HepG2 (cell line): ENCODE measurements around the gene PRSS16. TPM values are rescaled to one million over a fixed set of nuclear protein-coding genes. Genes with fewer than 3 reads are reported as not detected.
A peak's percentile ranks its signal among the peaks of the same experiment; 100 is the strongest.

Experiments
- ATAC-seq: fragments of 200-7000 bp; cut with Tn5 transposase; 3 replicates; pipeline ENCODE4 v1.9.1; 2020; ENCODE audit warnings: mild to moderate bottlenecking, moderate library complexity
- BruUV-seq: library from RNA; stranded (reverse); fragments of 400-500 nt; replicated peaks from 2 replicates; lab custom pipeline; 2021; lab: Mats Ljungman, UMichigan
- CTCF ChIA-PET: fragments of 300-600 bp; formaldehyde crosslinking; extraction: SDS; loops from one replicate; lab custom pipeline; 2021; ENCODE audit warnings: low total read pairs, inconsistent platforms, low intra/inter-chr PET ratio; lab: Yijun Ruan, JAX
- POLR2A ChIA-PET: fragments of 350-600 bp; sonication (Branson Sonifier 250); formaldehyde crosslinking; loops from one replicate; lab custom pipeline; 2020; ENCODE audit warnings: antibody characterized with exemption, inconsistent platforms; lab: Yijun Ruan, JAX
- DNase-seq: peaks from one replicate; pipeline ENCODE4 v3.0.0-alpha.2; 2015; ENCODE audit warnings: low spot score
- FAIRE-seq: peaks from 3 replicates; lab custom pipeline; 2011; peaks lifted over from hg19 to GRCh38; lab: Jason Lieb, UNC
- H2AFZ ChIP-seq: one replicate; pipeline ENCODE4 v1.6.1; 2011; ENCODE audit warnings: low read length, inconsistent platforms
- H3K27ac ChIP-seq: fragments of 300-600 bp; 3 replicates; pipeline ENCODE4 v1.8.0; 2011; ENCODE audit warnings: mixed run types, mild to moderate bottlenecking, mixed read lengths, low read length, inconsistent platforms; ENCODE audit not compliant: insufficient read depth; ENCODE audit errors: extremely low read length
- H3K27me3 ChIP-seq, 2 experiments: fragments of 200-600 bp in 1 of 2; 2 replicates in 1 of 2; 3 replicates in 1 of 2; pipeline versions ENCODE4 v1.6.0 to v1.8.0; 2011; ENCODE audit warnings: low read length in 2 of 2, mild to moderate bottlenecking in 2 of 2, moderate library complexity in 2 of 2, inconsistent platforms in 1 of 2; ENCODE audit not compliant: insufficient read depth in 2 of 2, control insufficient read depth in 1 of 2
- H3K36me3 ChIP-seq, 2 experiments: fragments of 200-600 bp in 1 of 2; replicated peaks in 1 of 2; 2 replicates in 1 of 2; 3 replicates in 1 of 2; pipeline versions ENCODE4 v1.5.1 to v1.8.0; 2011; ENCODE audit warnings: low read length in 2 of 2, inconsistent platforms in 1 of 2; ENCODE audit not compliant: insufficient read depth in 2 of 2, control insufficient read depth in 1 of 2
- H3K4me1 ChIP-seq: 2 replicates; pipeline ENCODE4 v1.5.1; 2012; ENCODE audit warnings: low read length, inconsistent platforms; ENCODE audit not compliant: insufficient read depth
- H3K4me2 ChIP-seq: 2 replicates; pipeline ENCODE4 v1.6.0; 2011; ENCODE audit warnings: low read depth, low read length, inconsistent platforms
- H3K4me3 ChIP-seq, 3 experiments: fragments of 200-600 bp in 1 of 3; sonication (generic), shearing (Covaris generic) in 1 of 3; replicated peaks in 1 of 3; 2 replicates each; pipeline ENCODE4 v1.5.1; 2011 to 2016; ENCODE audit warnings: low read length in 3 of 3, inconsistent platforms in 2 of 3, low read depth in 2 of 3, mild to moderate bottlenecking in 2 of 3, control low read depth in 1 of 3, mixed read lengths in 1 of 3; ENCODE audit not compliant: insufficient read depth in 1 of 3
- H3K79me2 ChIP-seq: one replicate; pipeline ENCODE4 v1.6.1; 2011; ENCODE audit warnings: low read length, inconsistent platforms; ENCODE audit not compliant: insufficient read depth
- H3K9ac ChIP-seq: 2 replicates; pipeline ENCODE4 v1.6.0; 2011; ENCODE audit warnings: mild to moderate bottlenecking, low read depth, low read length, inconsistent platforms; ENCODE audit not compliant: insufficient read depth
- H3K9me3 ChIP-seq: 2 replicates; pipeline ENCODE4 v1.5.1; 2012; ENCODE audit warnings: mild to moderate bottlenecking, low read length
- H4K20me1 ChIP-seq: 2 replicates; pipeline ENCODE4 v1.6.0; 2011; ENCODE audit warnings: inconsistent platforms, mild to moderate bottlenecking, low read length, moderate library complexity; ENCODE audit not compliant: insufficient read depth
- AKAP8 ChIP-seq: sonication (generic); formaldehyde crosslinking; IDR thresholded peaks from 2 replicates; pipeline ENCODE4 v1.5.1; 2020; ENCODE audit warnings: mild to moderate bottlenecking, missing genetic modification reagents
- GRHL1 ChIP-seq: sonication (generic); formaldehyde crosslinking; conservative IDR thresholded peaks from 2 replicates; pipeline ENCODE4 v1.8.0; 2022; ENCODE audit warnings: missing genetic modification reagents
- IKZF5 ChIP-seq: IDR thresholded peaks from 2 replicates; pipeline ENCODE4 v1.6.1; 2018; ENCODE audit warnings: missing genetic modification reagents, mild to moderate bottlenecking, missing compliant biosample characterization
- ISL2 ChIP-seq: sonication (generic); formaldehyde crosslinking; IDR thresholded peaks from 2 replicates; pipeline ENCODE4 v1.5.0; 2020; ENCODE audit warnings: missing genetic modification reagents
- JUN ChIP-seq: sonication (generic); formaldehyde crosslinking; IDR thresholded peaks from 2 replicates; pipeline ENCODE4 v1.4.0; 2020; ENCODE audit warnings: mild to moderate bottlenecking, missing genetic modification reagents
- KLF15 ChIP-seq: sonication (generic); formaldehyde crosslinking; IDR thresholded peaks from 2 replicates; pipeline ENCODE4 v1.8.1; 2023; ENCODE audit warnings: borderline replicate concordance, mild to moderate bottlenecking, inconsistent platforms, missing genetic modification reagents, mixed read lengths
- MXD1 ChIP-seq: sonication (generic); formaldehyde crosslinking; IDR thresholded peaks from 2 replicates; pipeline ENCODE4 v1.4.0; 2020; ENCODE audit warnings: mild to moderate bottlenecking, missing genetic modification reagents
- MYPOP ChIP-seq: sonication (generic); formaldehyde crosslinking; IDR thresholded peaks from 2 replicates; pipeline ENCODE4 v1.8.1; 2023; ENCODE audit warnings: mild to moderate bottlenecking, moderate library complexity, missing genetic modification reagents
- NR1H2 ChIP-seq: sonication (generic); formaldehyde crosslinking; IDR thresholded peaks from 2 replicates; pipeline ENCODE4 v1.8.1; 2022; ENCODE audit warnings: low read depth, missing genetic modification reagents, borderline replicate concordance
- SMYD3 ChIP-seq: sonication (generic); formaldehyde crosslinking; IDR thresholded peaks from 2 replicates; pipeline ENCODE4 v1.8.1; 2023; ENCODE audit warnings: mild to moderate bottlenecking, missing genetic modification reagents
- SP4 ChIP-seq: sonication (generic); formaldehyde crosslinking; IDR thresholded peaks from 2 replicates; pipeline ENCODE4 v1.8.1; 2023; ENCODE audit warnings: mild to moderate bottlenecking, missing genetic modification reagents
- ZMYM4 ChIP-seq: sonication (generic); formaldehyde crosslinking; IDR thresholded peaks from 2 replicates; pipeline ENCODE4 v1.8.1; 2023; ENCODE audit warnings: mild to moderate bottlenecking, missing genetic modification reagents
- ZNF275 ChIP-seq: sonication (generic); formaldehyde crosslinking; IDR thresholded peaks from 2 replicates; pipeline ENCODE4 v1.8.0; 2022; ENCODE audit warnings: missing genetic modification reagents, mild to moderate bottlenecking, inconsistent platforms, borderline replicate concordance
- ZNF468 ChIP-seq: sonication (generic); formaldehyde crosslinking; IDR thresholded peaks from 2 replicates; pipeline ENCODE4 v1.8.0; 2022; ENCODE audit warnings: mild to moderate bottlenecking, moderate library complexity, missing genetic modification reagents
- ZNF652 ChIP-seq: IDR thresholded peaks from 2 replicates; pipeline ENCODE4 v1.6.1; 2016; ENCODE audit warnings: low read depth, borderline replicate concordance
- ZNF678 ChIP-seq: sonication (generic); formaldehyde crosslinking; IDR thresholded peaks from 2 replicates; pipeline ENCODE4 v1.4.0; 2020; ENCODE audit warnings: mild to moderate bottlenecking, missing genetic modification reagents
- ZNF800 ChIP-seq: sonication (generic); formaldehyde crosslinking; IDR thresholded peaks from 2 replicates; pipeline ENCODE4 v1.4.0; 2020; ENCODE audit warnings: missing genetic modification reagents
- WGBS: methylation state at CpG from one replicate; pipeline ENCODE4 v1.1.6; 2017; ENCODE audit warnings: low lambda C conversion rate; 5-methylcytosine and 5-hydroxymethylcytosine counted together
- in situ Hi-C: cut with HindIII; loops from 2 replicates; pipeline ENCODE4 v1.10.0; 2017; ENCODE audit warnings: low pct_unique_long_range_greater_than_20kb; ENCODE audit not compliant: extremely low pct_ligation_motif_present
- intact Hi-C: fragments of 100-400 bp; cut with micrococcal nuclease; formaldehyde crosslinking; loops from one replicate; pipeline ENCODE4 v1.10.0; 2022; ENCODE audit not compliant: unreplicated experiment
- polyA plus RNA-seq, 8 experiments: library from polyadenylated mRNA; depleted of rRNA in 3 of 8; stranded (reverse) in 7 of 8; unstranded in 1 of 8; fragments of >200 nt; fragmentation: Illumina TruSeq in 4 of 8; extraction: Trizol in 4 of 8; gene quantifications; 2 replicates each; pipeline versions ENCODE4 v1.2.1 to v1.2.3, GENCODE V29; 2011 to 2016; ENCODE audit warnings: low read depth in 4 of 8, missing spikeins in 1 of 8, mixed read lengths in 1 of 8; ENCODE audit not compliant: insufficient read depth in 1 of 8
- total RNA-seq, 5 experiments: library from RNA; depleted of rRNA; stranded (reverse); fragments of >200 nt; fragmentation: Illumina TruSeq; extraction: Trizol; gene quantifications; 2 replicates each; pipeline ENCODE4 v1.2.3, GENCODE V29; 2016; ENCODE audit warnings: low read depth in 1 of 5

PRSS16 gene
- total and polyA plus RNA-seq, 2 of the 13 experiments (the other 11 are each of a cell fraction or from before 2014, with no cell fraction given), result not detected

- DNase-seq (no peak), FAIRE-seq (no peak), ATAC-seq (peak; percentile 42)
- H3K9ac ChIP-seq, result no peak overlapping the region
- intact Hi-C loops, result no loop called here
- no peak overlapping the region for H2AFZ ChIP-seq
- no TSS peak for BruUV-seq
- H3K36me3 ChIP-seq, result no peaks in the 10 kb centered on the region
- no peaks in the 10 kb centered on the region for H3K79me2 ChIP-seq
- H3K27ac ChIP-seq, result no peak overlapping the region
- in situ Hi-C loops, result no loop called here
- H3K4me3 ChIP-seq, result peak overlapping the region; percentile 9 to 60 (median 43); a peak in 5 of 6 replicates
- POLR2A ChIA-PET, result no interaction called here
- no peaks in the 10 kb centered on the region for H4K20me1 ChIP-seq
- H3K9me3 ChIP-seq, result no peaks in the 10 kb centered on the region
- peak overlapping the region; percentile 95 for H3K4me2 ChIP-seq
- CTCF ChIA-PET, result no interaction called here
- H3K27me3 ChIP-seq, result no peaks in the 10 kb centered on the region; a peak in 1 of 5 replicates
- 7% methylated on average over 7 of the region's 7 CpGs for WGBS
- H3K4me1 ChIP-seq, result peaks cover 30% of the 10 kb centered on the region
- TF ChIP-seq AKAP8 (CRISPR knock-in tag), result no peak
- TF ChIP-seq ZNF800 (CRISPR knock-in tag), result 0 out of 2 replicates have a peak, but pooled peaks have one; percentile 5
- TF ChIP-seq KLF15 (CRISPR knock-in tag), result no peak
- peak; percentile 6; the same call in 1 of the 2 replicates for TF ChIP-seq ZNF652 (CRISPR knock-in tag)
- 0 out of 2 replicates have a peak, but pooled peaks have one; percentile 10 for TF ChIP-seq ZNF275 (CRISPR knock-in tag)
- peak; percentile 14; the same call in 1 of the 2 replicates for TF ChIP-seq IKZF5 (CRISPR knock-in tag)
- TF ChIP-seq ZNF468 (CRISPR knock-in tag), result no peak
- TF ChIP-seq ZMYM4 (CRISPR knock-in tag), result no peak
- TF ChIP-seq JUN (CRISPR knock-in tag), result no peak
- TF ChIP-seq NR1H2, result no peak
- 0 out of 2 replicates have a peak, but pooled peaks have one; percentile 27 for TF ChIP-seq SP4 (CRISPR knock-in tag)
- no peak for TF ChIP-seq MYPOP (CRISPR knock-in tag)
- TF ChIP-seq GRHL1 (CRISPR knock-in tag), result no peak
- no peak for TF ChIP-seq ZNF678 (CRISPR knock-in tag)
- TF ChIP-seq SMYD3, result 0 out of 2 replicates have a peak, but pooled peaks have one; percentile 9
- TF ChIP-seq MXD1 (CRISPR knock-in tag), result no peak
- 0 out of 2 replicates have a peak, but pooled peaks have one; percentile 1 for TF ChIP-seq ISL2 (CRISPR knock-in tag)
Measured at GRCh38 chr6:27230758-27231111, 16.8 kb upstream of the PRSS16 start.
